PC-3 (cell line): ENCODE measurements around the gene SLC12A9.

Experiments used
- CTCF ChIP-seq: fragments of 300-600 bp; sonication (generic); conservative IDR thresholded peaks from 2 replicates; pipeline ENCODE4 v1.5.1; 2017; ENCODE audit warnings: antibody characterized with exemption, low read depth, mild to moderate bottlenecking, low read length
- EZH2 ChIP-seq: fragments of 300-600 bp; sonication (generic); IDR thresholded peaks from one replicate; pipeline ENCODE4 v1.6.1; 2017; ENCODE audit warnings: antibody characterized with exemption, mild to moderate bottlenecking, low read length; ENCODE audit not compliant: unreplicated experiment
- EZH2phosphoT487 ChIP-seq: fragments of 300-600 bp; sonication (generic); IDR thresholded peaks from 2 replicates; pipeline ENCODE4 v1.6.1; 2018; ENCODE audit warnings: mild to moderate bottlenecking, antibody characterized with exemption, low read length, borderline replicate concordance

GRCh38 chr7:100866729-100867039, 14.2 kb downstream of the SLC12A9 start:
- TF ChIP-seq CTCF (no peak), EZH2 (no peak), EZH2phosphoT487 (no peak)
